Activated CD8-positive, alpha-beta memory T cell treated with anti-CD3 and anti-CD28 coated beads for 24 hours (primary cell): Measurements from ENCODE around the gene KRT86.
"Not testable (repeated sequence)": the region's sequence is repeated elsewhere in the genome, so short reads cannot be mapped to it uniquely, and the experiment has no call there.

Experiments
- DNase-seq: peaks from one replicate; pipeline ENCODE4 v3.0.0-alpha.2; 2020

Gene KRT86

DNA sequence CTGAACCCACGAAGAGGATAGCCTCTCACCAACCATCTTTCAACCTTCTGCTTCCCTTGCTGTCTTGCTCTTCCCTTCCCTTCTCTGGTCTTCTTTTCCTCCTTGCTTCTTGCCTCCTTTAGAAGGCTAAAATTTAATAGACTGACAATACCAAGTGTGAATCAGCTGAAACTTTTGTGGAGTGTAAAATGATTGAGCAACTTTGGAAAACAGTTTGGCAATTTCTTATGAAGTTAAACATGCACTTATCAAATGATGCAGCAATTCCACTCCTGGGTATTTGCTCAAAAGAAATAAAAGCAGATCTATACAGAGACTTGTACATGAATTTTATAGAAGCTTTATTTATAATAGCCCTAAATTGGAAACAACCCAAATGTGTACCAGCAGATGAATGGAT lies 3.3 kb upstream of the KRT86 start:
- no peak for DNase-seq

DNA sequence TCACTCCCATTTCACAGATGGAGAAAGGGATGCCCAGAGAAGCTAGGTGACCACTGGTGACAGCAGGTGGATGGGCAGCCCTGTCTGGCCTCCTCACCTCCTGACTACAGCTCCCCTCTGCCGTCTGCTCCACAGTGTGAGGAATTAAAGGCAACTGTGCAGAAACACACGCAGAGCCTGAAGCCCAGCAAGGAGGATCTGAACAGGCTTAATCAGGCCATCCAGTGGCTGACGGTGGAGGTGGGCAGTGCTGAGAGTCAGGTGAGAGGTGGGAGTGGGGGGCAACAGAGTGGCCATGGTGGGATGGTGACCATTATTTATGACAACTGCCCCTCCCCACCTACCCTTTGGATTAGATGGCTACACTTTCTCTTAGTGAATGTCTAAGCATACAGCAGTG lies 1.2 kb downstream of the KRT86 start:
- DNase-seq, result peak; percentile 42

DNA sequence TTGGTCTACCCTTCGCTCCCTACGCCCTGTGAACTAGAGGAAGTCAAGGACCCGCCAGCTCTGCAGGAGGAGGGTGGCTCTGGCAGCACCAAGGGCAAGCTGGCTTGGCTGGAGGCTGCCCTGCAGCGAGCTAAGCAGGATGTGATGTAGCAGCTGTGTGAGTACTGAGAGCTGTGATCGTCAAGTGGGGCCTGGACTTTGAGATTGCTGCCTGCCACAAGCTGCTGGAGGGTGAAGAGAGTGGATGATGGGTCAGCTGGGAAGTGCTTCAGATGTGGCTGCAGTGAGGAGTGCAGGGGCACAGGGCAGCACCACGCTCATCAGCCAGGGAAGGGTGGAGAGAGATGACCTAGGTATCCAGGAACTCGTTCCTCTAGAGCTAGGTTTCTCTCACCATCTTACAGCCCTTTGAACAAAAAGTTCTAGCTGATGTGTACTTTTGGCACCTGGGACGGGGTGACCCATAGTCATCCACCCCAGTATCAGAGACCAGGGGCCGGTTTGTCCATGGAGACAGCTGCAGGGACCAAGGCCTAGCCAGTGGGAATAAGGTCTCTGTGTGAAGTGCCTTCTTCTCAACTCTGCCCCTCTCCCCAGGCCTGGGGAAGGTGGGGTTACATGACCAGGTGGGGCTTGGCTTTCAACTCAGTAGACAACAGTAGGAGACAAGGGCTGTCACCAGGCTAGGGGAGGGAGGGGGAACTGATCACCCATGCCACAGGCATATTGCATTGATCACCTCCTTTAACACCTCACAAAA lies 3.2 kb downstream of the KRT86 start:
- peak; percentile 54 for DNase-seq

DNA sequence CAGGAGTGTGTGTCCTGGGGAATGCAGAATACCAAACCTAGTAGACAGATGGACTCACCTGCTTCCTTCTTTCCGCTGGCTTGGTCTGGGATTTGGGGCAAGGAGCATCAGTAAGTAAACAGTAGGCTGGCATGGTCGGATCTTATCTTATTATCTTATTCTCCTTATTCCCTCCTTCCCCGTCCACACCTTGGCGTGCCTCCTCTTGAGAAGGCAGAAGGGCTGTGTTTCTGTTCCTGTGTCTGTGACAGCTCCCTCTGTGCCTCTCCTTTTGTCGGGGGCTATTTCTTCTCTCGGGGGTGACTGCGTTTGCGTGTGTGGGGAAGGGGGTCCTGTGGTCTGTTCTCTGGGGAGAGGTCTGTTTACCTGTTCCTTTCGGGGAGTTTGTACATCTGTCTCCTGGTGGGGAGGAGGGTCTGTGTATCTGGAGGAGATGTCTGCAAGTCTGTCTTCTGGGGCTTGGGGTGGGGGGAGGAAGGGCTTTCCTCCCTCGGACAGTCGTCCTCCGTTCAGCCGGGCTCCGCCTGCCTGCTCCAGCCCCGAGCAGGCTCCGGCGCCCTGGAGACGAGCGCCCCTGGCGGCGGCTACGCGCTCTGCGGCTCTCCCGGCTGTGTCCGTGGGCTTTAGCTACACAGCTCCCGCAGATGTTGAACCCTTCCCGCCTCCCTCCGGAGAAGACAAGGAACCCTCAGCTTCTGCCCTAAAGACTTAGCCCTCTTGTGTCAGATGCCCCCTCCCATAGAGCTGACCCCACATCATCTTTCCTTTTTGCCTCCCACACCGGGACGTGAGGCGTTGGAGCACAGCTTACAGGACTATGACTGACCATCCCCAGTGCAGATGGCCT lies 4.4 kb downstream of the KRT86 start:
- DNase-seq, result peak; percentile 92

DNA sequence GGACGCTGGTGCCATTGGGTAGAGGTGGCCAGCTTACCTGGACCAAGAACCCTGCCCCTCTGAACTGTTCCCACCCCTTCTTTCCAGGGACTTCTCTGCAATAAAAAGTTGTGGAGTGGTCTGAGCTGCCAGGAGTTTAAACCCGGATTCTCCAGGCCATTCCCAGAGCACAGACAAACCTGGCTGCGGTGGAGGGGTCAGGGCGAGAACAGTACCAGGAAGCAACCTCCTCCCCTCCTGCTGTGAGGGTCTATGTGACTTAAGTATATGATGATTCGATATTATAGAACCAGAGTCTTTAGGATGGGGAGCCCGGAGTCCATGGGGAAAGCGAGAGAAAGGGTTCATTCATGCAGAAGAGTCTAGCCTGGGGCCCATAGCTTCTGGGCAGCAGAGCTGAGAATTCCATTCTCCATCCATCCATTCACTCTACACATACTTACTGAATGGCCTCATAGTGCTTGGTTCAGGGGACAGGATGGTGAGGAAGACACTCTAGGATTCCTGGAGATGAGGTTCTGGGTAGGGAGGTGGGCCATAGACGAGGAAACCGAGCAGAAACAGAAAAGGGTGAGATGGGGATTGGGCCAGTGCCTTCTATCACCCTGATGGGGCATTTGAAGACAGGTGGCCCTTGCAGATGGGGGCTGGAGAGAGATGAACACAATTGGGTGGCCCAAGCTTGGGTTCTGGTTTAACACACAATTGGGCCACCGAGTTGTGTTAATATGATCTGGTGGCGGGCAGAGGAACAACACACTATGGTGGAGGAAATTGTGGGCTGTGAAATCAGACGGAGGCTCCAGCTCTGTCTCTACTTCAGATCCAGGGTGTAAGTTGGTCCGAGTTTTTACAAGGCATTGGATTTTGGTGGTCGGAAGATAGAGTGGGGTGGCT lies 5.2 kb downstream of the KRT86 start:
- DNase-seq, result peak; percentile 24

DNA sequence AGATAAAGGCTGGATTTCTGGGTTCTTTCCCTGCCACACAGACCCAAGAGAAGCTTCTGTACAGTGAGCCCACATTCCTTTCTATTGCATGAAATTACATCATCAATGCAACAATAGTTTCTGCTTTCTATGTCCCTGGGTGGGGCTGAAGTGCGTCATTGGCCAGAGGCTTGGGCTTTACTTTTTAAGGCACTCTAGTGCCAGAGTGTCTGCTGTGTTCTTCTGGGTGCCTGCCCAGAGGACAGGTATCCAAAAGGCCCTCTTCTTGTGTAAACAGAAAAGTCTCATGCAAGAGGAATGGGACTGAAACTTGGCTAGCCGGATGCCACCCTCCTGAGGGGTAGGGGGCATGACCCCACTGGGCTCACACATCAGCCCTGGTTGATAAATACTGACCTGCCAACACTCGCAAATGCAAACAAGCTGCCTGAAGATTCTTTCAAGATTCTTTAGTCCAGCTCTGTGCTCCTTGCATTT lies 5.9 kb downstream of the KRT86 start:
- peak; percentile 37 for DNase-seq

DNA sequence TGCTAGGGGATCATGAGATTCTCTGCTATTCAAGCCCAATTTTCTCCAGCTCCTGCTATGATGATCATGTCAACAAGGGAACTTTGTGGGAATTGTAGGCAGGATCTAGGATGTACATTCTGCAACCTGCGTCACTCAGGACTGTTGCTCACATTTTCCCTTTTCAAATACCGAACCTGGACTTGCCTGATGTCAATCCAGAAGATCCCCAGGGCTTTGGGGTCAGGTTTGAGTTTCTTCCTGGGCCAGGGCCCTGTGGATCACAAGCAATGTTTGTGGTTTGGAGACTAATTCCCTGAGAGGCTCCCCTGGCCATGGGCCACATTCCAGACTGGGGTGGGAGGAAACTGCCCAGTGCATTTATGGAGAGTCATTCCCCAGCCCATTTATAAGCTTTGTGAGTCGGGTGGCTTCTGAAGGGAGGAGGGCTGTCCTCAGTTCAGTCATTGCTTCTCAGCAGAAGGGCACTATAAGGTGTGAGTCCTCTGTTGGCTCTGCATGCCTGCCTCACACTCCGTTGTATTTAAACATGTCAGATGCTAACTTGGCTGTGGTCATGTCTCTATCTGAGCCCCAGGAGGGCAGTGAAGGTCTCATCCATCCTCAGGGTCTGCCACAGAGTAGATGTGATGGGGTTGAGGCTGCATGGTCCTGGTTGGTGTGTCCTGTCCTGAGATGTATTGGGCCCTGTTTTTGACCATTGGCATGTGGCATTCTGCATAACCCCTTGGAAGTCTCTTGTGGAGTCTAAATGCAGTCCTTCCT lies 6.5 kb downstream of the KRT86 start:
- peak; percentile 40 for DNase-seq

DNA sequence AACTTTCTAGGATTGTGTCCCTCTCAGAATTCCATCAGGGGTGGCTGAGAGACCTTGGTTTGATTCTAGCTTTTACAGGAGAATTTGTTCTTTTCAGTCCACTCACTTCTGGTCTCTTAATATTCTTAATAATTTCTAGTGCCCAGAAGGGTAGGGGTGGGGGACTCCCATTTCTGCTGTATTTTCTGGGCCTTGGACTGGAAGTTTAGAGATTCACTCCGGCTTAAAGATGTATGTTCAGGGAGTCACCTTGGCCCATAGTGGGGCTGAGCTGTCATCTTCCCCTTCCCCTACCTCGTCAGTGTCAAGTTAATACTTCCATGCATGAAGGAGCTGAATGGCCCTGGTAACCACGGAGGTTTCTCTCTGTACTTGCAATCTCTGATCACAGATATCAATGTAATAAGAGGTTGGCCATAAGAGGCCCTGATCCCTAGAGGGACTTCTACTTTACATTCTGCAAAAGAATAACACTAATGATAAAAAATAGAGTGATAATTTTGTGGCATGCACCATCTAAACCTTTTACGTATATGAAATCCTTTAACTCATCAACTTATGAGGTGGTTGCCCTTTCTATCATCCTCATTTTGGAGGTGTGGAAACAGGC lies 10.2 kb downstream of the KRT86 start:
- peak; percentile 21 for DNase-seq

DNA sequence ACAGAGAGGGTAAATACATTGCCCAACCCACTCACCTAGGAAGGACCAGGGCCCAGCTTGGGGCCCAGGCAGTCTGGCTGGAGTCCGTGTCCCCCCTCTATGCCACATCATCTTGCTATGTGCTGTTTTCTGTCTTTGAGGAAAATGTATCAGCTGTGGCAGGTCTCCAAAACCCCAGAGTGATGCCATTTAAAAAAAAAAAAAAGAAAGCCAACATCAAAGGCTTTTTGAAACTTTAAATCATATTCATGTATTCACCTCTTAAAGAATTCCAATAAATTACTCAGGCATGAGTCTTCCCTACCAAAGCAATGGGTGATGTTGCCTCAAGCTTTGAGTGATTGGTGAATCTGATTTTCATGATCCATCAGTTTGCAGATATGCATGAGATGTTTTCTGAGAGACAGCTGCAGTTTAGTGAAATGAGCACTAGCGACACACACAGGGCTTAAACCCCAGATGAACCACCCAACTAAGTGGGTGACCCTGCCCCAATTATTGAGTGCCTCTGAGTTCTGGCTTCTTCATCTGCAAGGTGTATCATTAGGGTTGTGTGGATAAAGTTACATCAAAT lies 10.8 kb downstream of the KRT86 start:
- DNase-seq, result peak; percentile 9

DNA sequence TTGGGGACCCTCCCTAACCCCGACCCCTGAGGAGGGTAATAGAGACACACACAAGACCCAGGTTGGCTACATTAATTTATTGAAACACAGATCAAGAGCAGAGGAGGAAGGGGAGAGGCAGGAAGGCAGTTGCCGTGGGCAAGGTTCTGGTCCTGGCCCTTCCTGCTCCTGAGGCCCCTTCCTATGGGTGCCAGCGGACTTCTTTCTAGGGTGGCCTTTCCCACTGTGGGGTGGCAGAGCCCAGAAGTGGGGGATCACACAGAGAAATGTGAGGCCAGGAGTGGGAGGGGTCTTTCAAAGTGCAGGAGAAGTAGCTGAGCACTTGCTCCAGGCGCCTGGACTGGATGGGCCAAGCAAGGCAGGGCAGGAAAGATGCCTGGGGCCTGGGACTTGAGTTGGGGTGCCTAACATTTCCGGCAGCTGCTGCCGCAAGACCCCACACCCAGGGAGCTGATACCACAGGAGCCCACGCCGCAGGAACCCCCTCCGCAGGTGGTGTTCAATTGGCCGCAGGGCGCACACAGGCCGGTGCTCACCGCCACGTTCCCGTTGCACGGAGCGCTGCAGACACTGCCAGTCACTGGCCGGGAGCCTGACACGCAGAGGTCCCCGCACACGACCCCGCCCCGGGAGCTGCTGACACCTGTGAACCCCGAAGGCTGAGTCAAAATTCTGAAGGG lies 11.5 kb downstream of the KRT86 start:
- DNase-seq, result peak; percentile 40

DNA sequence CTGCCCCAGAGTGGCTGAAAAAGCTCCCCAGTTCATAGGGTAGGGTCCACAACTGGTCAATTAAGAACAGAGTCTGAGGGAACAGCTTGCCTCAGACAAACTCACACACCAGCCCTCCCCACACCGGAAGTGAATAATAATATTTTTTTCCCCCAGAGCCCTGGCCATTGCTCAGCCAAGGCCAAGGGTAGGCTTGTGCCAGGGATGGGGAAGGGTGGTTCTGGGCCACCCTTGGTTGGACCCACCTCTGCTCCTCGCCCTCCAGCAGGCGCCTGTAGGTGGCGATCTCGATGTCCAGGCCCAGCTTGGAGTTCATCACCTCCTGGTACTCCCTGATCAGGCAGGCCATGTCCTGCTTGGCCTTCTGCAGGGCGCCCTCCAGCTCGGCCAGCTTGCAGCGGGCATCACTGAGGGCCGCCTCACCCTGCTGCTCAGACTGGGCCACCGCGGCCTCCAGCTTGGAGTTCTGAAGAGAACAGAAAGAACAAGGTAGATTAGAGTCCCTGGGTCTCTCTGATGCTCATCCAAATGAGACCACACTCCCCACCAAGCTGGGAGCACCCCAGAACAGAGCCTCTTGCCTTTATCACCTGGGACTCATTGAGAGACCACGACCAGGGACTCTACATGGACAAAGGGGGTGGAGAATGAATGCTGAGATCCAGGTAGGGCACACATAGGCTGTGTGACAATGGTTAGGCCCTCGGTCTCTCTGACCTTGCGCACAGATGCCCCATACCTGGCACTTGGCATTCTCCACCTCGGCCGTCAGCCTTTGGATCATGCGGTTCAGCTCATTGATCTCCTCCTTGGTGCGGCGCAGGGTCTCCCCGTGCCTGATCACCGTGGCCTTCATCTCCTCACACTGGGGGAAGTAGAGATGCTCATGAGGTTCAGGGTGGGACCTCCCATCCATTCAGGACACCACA lies 12.7 kb downstream of the KRT86 start:
- DNase-seq, result peak; percentile 49

DNA sequence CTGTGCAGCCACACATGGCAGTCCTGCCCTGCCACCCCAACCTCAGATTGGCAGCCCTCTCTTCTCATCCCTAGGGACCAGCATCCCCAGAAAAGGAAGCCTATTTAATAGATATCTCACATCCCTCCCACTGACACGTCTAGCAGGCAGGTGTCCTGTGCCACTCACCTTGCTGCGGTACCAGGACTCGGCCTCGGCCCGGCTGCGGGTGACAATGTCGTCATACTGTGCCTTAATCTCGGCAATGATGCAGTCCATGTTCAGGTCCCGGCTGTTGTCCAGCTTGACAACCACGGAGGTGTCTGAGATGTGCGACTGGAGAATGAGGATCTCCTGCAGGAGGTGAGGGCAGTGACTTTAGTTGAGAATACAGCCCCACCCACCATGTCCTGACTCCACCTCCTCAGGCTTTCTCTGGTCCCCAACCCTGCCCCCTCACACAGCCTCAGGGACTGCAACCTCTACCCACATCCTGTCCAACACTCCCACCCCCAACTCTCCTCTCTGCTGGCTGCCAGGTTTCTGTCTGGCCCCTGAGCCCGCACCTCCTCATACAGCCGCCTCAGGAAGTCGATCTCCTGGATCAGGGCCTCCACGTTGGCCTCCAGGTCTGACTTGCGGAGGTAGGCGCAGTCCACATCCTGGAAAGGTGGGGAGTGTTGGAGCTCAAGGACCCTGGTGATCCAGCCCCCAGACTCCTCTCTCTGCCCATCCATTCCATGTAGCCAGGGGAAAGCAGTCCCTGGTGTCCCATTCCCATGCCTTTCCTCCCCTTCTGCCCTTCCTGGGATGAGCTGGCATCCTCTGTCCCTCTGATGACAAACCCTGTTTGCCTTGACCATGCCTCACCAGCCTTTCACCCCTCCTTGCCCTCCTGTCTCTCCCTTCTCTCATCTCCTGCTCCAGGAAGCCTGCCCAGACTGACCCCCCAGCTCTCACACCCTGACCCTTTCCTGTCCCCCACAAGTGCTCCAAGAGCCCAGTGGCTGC lies 13.7 kb downstream of the KRT86 start:
- DNase-seq, result peak; percentile 42

DNA sequence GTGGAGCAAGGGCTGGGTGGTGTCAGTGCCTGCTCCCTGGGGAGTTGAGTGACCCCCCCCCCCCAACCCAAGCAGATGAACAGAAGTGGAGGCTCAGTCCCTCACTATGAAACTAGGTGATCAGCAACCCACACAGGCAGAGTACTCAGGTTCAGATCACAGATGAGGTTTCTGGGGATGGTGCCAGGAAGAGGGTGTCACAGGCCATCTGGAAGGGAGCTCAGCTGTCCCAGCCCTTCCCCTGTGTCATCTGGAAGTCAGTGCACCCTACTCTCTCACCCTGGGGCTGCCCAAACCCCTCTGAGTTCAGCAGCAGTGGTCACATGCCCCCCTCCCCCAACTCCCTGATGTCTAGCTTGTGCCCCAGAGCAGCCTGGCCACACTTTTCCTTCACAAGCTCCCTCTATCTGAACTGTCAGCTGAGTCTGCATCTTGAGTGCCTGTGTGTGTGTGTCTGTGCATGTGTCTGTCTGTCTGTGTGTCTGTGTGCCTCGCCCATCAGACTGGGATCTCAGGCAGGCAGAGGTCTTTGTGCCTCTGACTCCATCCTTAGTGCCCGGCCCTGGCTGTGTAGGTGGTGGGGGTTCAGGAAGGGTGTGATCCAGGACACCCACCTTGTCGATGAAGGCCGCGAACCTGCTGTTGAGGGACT lies 16.2 kb downstream of the KRT86 start:
- DNase-seq, result not testable (repeated sequence)

DNA sequence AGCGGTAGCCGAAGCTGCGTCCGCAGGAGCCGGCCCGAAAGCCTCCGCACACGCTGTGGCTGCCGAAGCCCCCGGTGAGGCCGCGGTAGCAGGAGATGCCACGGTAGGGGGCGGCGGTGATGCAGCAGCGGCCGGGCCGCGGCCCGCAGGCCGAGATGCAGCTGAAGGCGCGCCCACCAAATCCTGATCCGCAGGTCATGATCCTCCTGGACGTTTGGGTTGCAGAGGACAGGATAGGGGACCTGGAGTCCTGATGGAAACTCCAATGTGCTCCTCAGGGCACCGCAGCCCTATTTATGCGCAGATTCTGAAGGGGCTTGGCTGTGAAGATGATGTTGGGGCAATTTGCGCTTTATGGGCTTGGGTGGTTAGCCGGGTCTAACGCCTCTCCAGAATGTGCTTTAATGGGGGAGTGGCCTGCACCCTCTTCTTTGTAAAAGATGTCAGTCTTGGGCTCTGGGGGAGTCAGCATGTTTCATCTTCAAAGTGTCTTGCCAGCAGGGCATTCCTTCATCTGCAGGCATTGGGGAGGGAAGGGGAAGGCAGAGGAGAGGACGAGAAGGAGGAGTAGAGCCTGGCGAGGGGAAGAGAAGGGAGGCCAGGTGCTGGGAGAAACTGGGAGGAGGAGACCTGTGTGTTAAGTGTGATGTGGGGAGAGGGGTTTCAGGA lies 17.0 kb downstream of the KRT86 start, which contains the start of gene KRT81:
TSS of gene KRT81 (minus strand) at position 268 of the 669 bp plus-strand sequence. CDS start at position 199, 69 bp downstream.
- DNase-seq, result peak; percentile 26

DNA sequence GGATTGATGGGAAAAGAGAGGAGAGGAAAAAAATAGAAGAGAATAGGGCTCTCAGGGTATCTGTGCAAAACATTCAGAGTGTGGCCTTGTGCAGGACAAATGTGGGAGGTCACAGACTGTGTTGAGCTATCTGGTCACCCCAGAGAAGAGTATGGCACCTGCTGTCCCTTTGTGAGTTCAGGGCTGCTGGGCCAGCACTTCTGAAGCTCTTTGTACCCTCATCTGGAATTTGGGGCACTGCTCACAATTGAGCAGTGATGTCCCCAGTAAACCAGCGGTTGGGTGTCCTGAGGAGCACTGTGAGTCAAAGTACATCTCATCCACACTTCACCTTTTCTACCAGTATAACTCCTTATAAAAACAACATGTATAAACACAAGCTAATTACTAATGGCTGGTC lies 19.5 kb downstream of the KRT86 start:
- DNase-seq, result peak; percentile 19

DNA sequence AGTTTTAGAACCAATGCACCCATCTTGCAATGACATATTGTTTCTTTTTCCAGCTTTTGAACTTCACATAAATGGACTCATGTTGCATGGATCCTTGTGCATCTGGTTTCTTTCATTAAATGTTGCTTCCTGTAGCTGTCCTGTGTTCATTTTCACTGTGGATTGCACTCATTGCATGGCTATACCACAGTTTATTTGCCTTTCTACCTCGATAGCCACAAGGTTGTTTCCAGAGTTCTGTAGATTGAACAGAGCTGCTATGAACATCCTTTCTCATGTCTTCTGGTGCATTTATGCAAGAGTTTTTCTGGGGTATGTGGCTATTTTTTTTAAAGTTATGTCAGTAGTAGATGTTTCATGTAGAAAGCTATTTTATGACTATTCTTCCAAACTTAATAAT lies 20.4 kb downstream of the KRT86 start:
- no peak for DNase-seq

DNA sequence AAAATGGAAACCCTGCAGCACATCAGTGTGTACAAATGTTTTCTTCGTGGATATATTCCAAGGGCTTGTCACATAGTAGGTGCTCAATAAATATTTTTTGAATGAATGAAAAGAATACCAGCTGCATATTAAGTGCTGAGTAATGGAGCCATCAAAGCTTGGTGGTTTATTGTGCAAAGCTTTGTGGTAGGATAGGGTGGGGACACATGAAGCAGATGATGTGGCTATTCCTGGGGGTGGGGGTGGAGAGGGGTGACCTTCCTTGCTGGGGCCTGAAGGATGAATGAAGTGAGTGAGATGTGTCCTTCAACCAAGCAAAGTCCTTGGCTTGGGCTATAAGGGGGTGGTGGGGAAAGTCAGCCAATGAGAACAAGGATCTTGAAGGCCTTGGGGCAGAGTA lies 21.2 kb downstream of the KRT86 start:
- DNase-seq, result no peak
